HepG2 (cell line): ENCODE data around the gene TRAPPC3. TPM values are rescaled to one million over a fixed set of nuclear protein-coding genes. Genes with fewer than 3 reads are reported as not detected.
A peak's percentile ranks its signal among the peaks of the same experiment; 100 is the strongest.

Source experiments
- FOSL2 ChIP-seq: sonication (generic); formaldehyde crosslinking; IDR thresholded peaks from 2 replicates; pipeline ENCODE4 v1.4.0; 2020; ENCODE audit warnings: missing genetic modification reagents
- GATA4 ChIP-seq: sonication (generic); IDR thresholded peaks from 2 replicates; pipeline ENCODE4 v1.6.1; 2016; ENCODE audit warnings: antibody characterized with exemption, low read depth, borderline replicate concordance
- MTF1 ChIP-seq: sonication (generic); formaldehyde crosslinking; IDR thresholded peaks from 2 replicates; pipeline ENCODE4 v1.5.0; 2020; ENCODE audit warnings: missing genetic modification reagents
- TARDBP ChIP-seq: sonication (generic); formaldehyde crosslinking; IDR thresholded peaks from 2 replicates; pipeline ENCODE4 v1.8.0; 2022; ENCODE audit warnings: mild to moderate bottlenecking, missing genetic modification reagents
- TEAD3 ChIP-seq: optimal IDR thresholded peaks from 2 replicates; pipeline ENCODE3; 2016; ENCODE audit warnings: borderline replicate concordance
- ZEB1 ChIP-seq: IDR thresholded peaks from 2 replicates; pipeline ENCODE4 v1.6.1; 2012; ENCODE audit warnings: mild to moderate bottlenecking, low read depth, inconsistent platforms; ENCODE audit not compliant: insufficient replicate concordance
- ZFP36 ChIP-seq: fragments of 150-350 bp; IDR thresholded peaks from 2 replicates; pipeline ENCODE4 v1.6.1; 2018; ENCODE audit warnings: borderline replicate concordance, low read length, low read depth; ENCODE audit not compliant: partially characterized antibody
- ZNF7 ChIP-seq: IDR thresholded peaks from 2 replicates; pipeline ENCODE4 v1.6.1; 2016; ENCODE audit warnings: missing biosample characterization, missing genetic modification reagents
- ZNF724P ChIP-seq: sonication (generic); formaldehyde crosslinking; IDR thresholded peaks from 2 replicates; pipeline ENCODE4 v1.8.0; 2022; ENCODE audit warnings: missing genetic modification reagents, borderline replicate concordance
- ZNF775 ChIP-seq: sonication (generic); formaldehyde crosslinking; IDR thresholded peaks from 2 replicates; pipeline ENCODE4 v1.4.0; 2020; ENCODE audit warnings: missing genetic modification reagents, mild to moderate bottlenecking, moderate library complexity, borderline replicate concordance
- ZNF83 ChIP-seq: sonication (generic); formaldehyde crosslinking; IDR thresholded peaks from 2 replicates; pipeline ENCODE4 v1.4.0; 2020; ENCODE audit warnings: missing genetic modification reagents, mild to moderate bottlenecking, borderline replicate concordance
- ZSCAN21 ChIP-seq: sonication (generic); formaldehyde crosslinking; IDR thresholded peaks from 2 replicates; pipeline ENCODE4 v1.8.0; 2022; ENCODE audit warnings: mild to moderate bottlenecking, missing genetic modification reagents, moderate library complexity, borderline replicate concordance
- polyA plus RNA-seq, 8 experiments: library from polyadenylated mRNA; depleted of rRNA in 3 of 8; stranded (reverse) in 7 of 8; unstranded in 1 of 8; fragments of >200 nt; fragmentation: Illumina TruSeq in 4 of 8; extraction: Trizol in 4 of 8; gene quantifications; 2 replicates each; pipeline versions ENCODE4 v1.2.1 to v1.2.3, GENCODE V29; 2011 to 2016; ENCODE audit warnings: low read depth in 4 of 8, missing spikeins in 1 of 8, mixed read lengths in 1 of 8; ENCODE audit not compliant: insufficient read depth in 1 of 8
- total RNA-seq, 5 experiments: library from RNA; depleted of rRNA; stranded (reverse); fragments of >200 nt; fragmentation: Illumina TruSeq; extraction: Trizol; gene quantifications; 2 replicates each; pipeline ENCODE4 v1.2.3, GENCODE V29; 2016; ENCODE audit warnings: low read depth in 1 of 5
- TF ChIP-seq, protein P1 (sequence below): sonication (generic); formaldehyde crosslinking; IDR thresholded peaks from 2 replicates; pipeline ENCODE4 v1.8.1; 2023; ENCODE audit warnings: mild to moderate bottlenecking, moderate library complexity, missing genetic modification reagents
- TF ChIP-seq, protein P2 (sequence below): sonication (generic); IDR thresholded peaks from 2 replicates; pipeline ENCODE4 v1.6.1; 2016; ENCODE audit warnings: low read depth, borderline replicate concordance
- TF ChIP-seq, protein P3 (sequence below): sonication (generic); formaldehyde crosslinking; IDR thresholded peaks from 2 replicates; pipeline ENCODE4 v1.5.0; 2020; ENCODE audit warnings: mild to moderate bottlenecking, missing genetic modification reagents
- TF ChIP-seq, protein P4 (sequence below): sonication (generic); formaldehyde crosslinking; conservative IDR thresholded peaks from 2 replicates; pipeline ENCODE4 v1.4.0; 2020; ENCODE audit warnings: missing genetic modification reagents
- TF ChIP-seq, protein P5 (sequence below): sonication (generic); formaldehyde crosslinking; IDR thresholded peaks from 2 replicates; pipeline ENCODE4 v1.5.1; 2020; ENCODE audit warnings: missing genetic modification reagents, mild to moderate bottlenecking, borderline replicate concordance
- TF ChIP-seq, protein P6 (sequence below): sonication (generic); formaldehyde crosslinking; IDR thresholded peaks from 2 replicates; pipeline ENCODE4 v1.8.0; 2022; ENCODE audit warnings: missing genetic modification reagents, low read depth, mild to moderate bottlenecking, borderline replicate concordance
- TF ChIP-seq, protein P7 (sequence below): IDR thresholded peaks from 2 replicates; pipeline ENCODE4 v1.6.1; 2016; ENCODE audit warnings: low read depth

The TRAPPC3 gene
- total and polyA plus RNA-seq, 2 of the 13 experiments (the other 11 are each of a cell fraction or from before 2014, with no cell fraction given) = 53.7 to 62.4 TPM

DNA sequence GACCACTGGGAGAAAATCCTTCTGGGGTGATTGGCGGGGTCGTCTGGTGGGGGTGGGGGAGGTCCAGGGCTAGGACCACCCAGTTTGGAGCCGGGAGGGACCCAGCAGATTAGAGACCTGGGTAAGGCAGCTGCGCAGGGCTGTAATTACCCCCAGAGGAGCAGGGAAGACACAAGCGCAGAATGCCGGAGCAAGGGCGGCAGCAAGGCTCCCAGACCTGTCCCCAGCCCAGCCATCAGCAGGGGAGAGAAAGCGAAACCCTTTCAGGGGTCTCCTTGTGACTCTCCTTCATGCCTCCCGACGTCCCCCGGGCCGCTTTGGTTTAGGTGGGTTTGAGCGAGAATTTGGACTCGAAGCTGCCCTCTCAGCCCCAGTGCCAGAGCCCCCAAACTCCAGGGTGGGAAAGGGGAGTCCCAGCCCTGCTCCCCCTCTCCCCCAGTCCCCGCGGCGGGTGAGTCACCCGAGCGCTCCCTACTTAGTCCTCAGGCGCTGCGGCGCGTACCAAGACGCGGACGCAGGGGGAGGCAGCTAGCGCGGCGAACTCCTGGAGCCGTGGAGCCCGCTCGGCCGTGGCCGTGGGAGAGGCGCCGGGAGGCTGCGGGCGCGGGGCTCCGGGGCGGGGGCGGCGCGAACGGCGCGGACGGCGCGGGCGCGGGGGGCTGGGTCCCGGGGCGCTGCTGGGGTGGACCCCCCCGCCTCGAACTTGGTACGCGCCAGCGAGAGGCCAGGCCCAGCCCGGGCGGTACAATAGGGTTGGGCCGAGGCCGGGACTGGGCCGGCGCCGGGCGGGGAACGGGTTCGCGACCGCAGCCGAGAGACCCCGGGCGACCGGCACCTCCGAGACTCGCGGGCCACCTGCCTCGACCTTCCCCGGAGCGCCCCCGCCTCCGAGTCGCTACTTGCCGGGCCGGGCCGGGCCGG lies 6.4 kb upstream of the TRAPPC3 start, which contains the start of gene MAP7D1 (continued):
- no peak for TF ChIP-seq ZNF775 (CRISPR knock-in tag)
- TF ChIP-seq, protein P1, sequence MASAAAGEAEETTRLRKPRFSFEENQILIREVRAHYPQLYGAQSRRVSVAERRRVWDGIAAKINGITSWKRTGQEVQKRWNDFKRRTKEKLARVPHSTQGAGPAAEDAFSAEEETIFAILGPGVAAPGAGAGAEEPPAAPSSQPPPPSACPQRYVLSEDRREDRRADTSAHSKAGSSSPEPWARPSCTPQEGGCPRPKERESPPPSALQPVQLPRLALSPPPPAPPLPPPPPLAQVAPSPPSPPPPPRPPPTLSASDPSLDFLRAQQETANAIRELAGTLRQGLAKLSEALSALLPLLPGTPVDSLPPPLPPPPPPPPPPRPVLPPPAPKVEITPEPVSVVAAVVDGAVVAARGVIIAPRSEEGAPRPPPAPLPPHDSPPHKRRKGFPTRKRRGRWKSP = no peak
- TF ChIP-seq, protein P2, sequence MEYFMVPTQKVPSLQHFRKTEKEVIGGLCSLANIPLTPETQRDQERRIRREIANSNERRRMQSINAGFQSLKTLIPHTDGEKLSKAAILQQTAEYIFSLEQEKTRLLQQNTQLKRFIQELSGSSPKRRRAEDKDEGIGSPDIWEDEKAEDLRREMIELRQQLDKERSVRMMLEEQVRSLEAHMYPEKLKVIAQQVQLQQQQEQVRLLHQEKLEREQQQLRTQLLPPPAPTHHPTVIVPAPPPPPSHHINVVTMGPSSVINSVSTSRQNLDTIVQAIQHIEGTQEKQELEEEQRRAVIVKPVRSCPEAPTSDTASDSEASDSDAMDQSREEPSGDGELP = 0 out of 2 replicates have a peak, but pooled peaks have one; percentile 7
- TF ChIP-seq FOSL2 (CRISPR knock-in tag) = peak; percentile 96
- TF ChIP-seq ZEB1 = no peak
- no peak for TF ChIP-seq MTF1
- TF ChIP-seq TEAD3 (CRISPR knock-in tag) = no peak
- TF ChIP-seq, protein P3, sequence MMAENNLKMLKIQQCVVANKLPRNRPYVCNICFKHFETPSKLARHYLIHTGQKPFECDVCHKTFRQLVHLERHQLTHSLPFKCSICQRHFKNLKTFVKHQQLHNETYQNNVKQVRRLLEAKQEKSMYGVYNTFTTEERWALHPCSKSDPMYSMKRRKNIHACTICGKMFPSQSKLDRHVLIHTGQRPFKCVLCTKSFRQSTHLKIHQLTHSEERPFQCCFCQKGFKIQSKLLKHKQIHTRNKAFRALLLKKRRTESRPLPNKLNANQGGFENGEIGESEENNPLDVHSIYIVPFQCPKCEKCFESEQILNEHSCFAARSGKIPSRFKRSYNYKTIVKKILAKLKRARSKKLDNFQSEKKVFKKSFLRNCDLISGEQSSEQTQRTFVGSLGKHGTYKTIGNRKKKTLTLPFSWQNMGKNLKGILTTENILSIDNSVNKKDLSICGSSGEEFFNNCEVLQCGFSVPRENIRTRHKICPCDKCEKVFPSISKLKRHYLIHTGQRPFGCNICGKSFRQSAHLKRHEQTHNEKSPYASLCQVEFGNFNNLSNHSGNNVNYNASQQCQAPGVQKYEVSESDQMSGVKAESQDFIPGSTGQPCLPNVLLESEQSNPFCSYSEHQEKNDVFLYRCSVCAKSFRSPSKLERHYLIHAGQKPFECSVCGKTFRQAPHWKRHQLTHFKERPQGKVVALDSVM (CRISPR knock-in tag) = no peak
- TF ChIP-seq, protein P4, sequence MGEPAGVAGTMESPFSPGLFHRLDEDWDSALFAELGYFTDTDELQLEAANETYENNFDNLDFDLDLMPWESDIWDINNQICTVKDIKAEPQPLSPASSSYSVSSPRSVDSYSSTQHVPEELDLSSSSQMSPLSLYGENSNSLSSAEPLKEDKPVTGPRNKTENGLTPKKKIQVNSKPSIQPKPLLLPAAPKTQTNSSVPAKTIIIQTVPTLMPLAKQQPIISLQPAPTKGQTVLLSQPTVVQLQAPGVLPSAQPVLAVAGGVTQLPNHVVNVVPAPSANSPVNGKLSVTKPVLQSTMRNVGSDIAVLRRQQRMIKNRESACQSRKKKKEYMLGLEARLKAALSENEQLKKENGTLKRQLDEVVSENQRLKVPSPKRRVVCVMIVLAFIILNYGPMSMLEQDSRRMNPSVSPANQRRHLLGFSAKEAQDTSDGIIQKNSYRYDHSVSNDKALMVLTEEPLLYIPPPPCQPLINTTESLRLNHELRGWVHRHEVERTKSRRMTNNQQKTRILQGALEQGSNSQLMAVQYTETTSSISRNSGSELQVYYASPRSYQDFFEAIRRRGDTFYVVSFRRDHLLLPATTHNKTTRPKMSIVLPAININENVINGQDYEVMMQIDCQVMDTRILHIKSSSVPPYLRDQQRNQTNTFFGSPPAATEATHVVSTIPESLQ (CRISPR knock-in tag) = no peak
- no peak for TF ChIP-seq ZFP36
- TF ChIP-seq TARDBP (CRISPR knock-in tag) = no peak
- TF ChIP-seq, protein P5, sequence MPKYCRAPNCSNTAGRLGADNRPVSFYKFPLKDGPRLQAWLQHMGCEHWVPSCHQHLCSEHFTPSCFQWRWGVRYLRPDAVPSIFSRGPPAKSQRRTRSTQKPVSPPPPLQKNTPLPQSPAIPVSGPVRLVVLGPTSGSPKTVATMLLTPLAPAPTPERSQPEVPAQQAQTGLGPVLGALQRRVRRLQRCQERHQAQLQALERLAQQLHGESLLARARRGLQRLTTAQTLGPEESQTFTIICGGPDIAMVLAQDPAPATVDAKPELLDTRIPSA (CRISPR knock-in tag) = no peak
- TF ChIP-seq ZNF83 (CRISPR knock-in tag) = no peak
- no peak for TF ChIP-seq GATA4
- TF ChIP-seq, protein P6, sequence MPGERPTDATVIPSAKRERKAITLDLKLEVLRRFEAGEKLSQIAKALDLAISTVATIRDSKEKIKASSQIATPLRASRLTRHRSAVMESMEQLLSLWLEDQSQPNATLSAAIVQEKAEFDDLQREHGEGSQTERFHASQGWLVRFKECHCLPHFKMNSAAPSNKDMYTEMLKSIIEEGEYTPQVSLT (CRISPR knock-in tag) = no peak
- TF ChIP-seq ZNF724P (CRISPR knock-in tag) = no peak
- TF ChIP-seq ZNF7 = no peak
- TF ChIP-seq, protein P7, sequence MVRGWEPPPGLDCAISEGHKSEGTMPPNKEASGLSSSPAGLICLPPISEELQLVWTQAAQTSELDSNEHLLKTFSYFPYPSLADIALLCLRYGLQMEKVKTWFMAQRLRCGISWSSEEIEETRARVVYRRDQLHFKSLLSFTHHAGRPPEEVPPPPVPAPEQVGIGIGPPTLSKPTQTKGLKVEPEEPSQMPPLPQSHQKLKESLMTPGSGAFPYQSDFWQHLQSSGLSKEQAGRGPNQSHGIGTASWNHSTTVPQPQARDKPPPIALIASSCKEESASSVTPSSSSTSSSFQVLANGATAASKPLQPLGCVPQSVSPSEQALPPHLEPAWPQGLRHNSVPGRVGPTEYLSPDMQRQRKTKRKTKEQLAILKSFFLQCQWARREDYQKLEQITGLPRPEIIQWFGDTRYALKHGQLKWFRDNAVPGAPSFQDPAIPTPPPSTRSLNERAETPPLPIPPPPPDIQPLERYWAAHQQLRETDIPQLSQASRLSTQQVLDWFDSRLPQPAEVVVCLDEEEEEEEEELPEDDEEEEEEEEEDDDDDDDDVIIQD (CRISPR knock-in tag) = no peak
- TF ChIP-seq ZSCAN21 = no peak; the same call in 1 of the 2 replicates
